IMR-90 (cell line): ENCODE results near the gene LCA5L. TPM values are rescaled to one million over a fixed set of nuclear protein-coding genes. Genes with fewer than 3 reads are reported as not detected.

Source experiments
- ATAC-seq: fragments of 200-7000 bp; cut with Tn5 transposase; 2 replicates; pipeline ENCODE4 v1.9.1; 2020; ENCODE audit warnings: low read depth, mild to moderate bottlenecking, moderate library complexity
- BruUV-seq: library from RNA; stranded (reverse); fragments of 400-500 nt; replicated peaks from 2 replicates; lab custom pipeline; 2021; lab: Mats Ljungman, UMichigan
- CTCF ChIA-PET: fragments of 300-600 bp; formaldehyde crosslinking; extraction: SDS; loops from one replicate; lab custom pipeline; 2021; ENCODE audit warnings: antibody characterized with exemption; lab: Yijun Ruan, JAX
- POLR2A ChIA-PET: fragments of 300-600 bp; sonication (Branson Sonifier 250); formaldehyde crosslinking; loops from one replicate; lab custom pipeline; 2022; ENCODE audit warnings: antibody characterized with exemption; ENCODE audit not compliant: unreplicated experiment; lab: Charles Lee
- DNase-seq: peaks from one replicate; pipeline ENCODE4 v3.0.0; 2013
- H2AFZ ChIP-seq: replicated peaks from 2 replicates; pipeline ENCODE3; 2013; ENCODE audit warnings: low read length, mild to moderate bottlenecking; ENCODE audit not compliant: poor library complexity
- H2AK5ac ChIP-seq: 2 replicates; pipeline ENCODE4 v1.6.1; 2013; ENCODE audit warnings: low read depth, low read length, inconsistent platforms
- H2AK9ac ChIP-seq: replicated peaks from 2 replicates; pipeline ENCODE3; 2013; ENCODE audit warnings: mild to moderate bottlenecking, low read depth, low read length, moderate library complexity; ENCODE audit not compliant: poor library complexity
- H2BK120ac ChIP-seq: 2 replicates; pipeline ENCODE4 v1.6.1; 2013; ENCODE audit warnings: low read depth, low read length, inconsistent platforms
- H2BK15ac ChIP-seq: 3 replicates; pipeline ENCODE4 v1.6.1; 2013; ENCODE audit warnings: low read depth, low read length, inconsistent platforms
- H2BK20ac ChIP-seq: 2 replicates; pipeline ENCODE4 v1.6.1; 2013; ENCODE audit warnings: low read depth, mild to moderate bottlenecking, inconsistent platforms, low read length, moderate library complexity
- H2BK5ac ChIP-seq: 2 replicates; pipeline ENCODE4 v1.6.1; 2013; ENCODE audit warnings: mild to moderate bottlenecking, low read depth, low read length, inconsistent platforms; ENCODE audit not compliant: poor library complexity, severe bottlenecking
- H3K14ac ChIP-seq: replicated peaks from 2 replicates; pipeline ENCODE4 v1.6.1; 2013; ENCODE audit warnings: low read depth, low read length, inconsistent platforms
- H3K18ac ChIP-seq: 2 replicates; pipeline ENCODE4 v1.6.1; 2013; ENCODE audit warnings: low read depth, low read length, control low read depth
- H3K23ac ChIP-seq: 2 replicates; pipeline ENCODE4 v1.6.1; 2013; ENCODE audit warnings: low read depth, low read length, inconsistent platforms
- H3K27ac ChIP-seq: 2 replicates; pipeline ENCODE4 v1.5.1; 2013; ENCODE audit warnings: mild to moderate bottlenecking, control low read depth, low read length; ENCODE audit not compliant: insufficient read depth
- H3K27me3 ChIP-seq: 2 replicates; pipeline ENCODE4 v1.6.1; 2013; ENCODE audit warnings: low read length; ENCODE audit not compliant: control insufficient read depth, insufficient read depth
- H3K36me3 ChIP-seq: 2 replicates; pipeline ENCODE4 v1.6.1; 2013; ENCODE audit warnings: low read length, mixed read lengths; ENCODE audit not compliant: control insufficient read depth, insufficient read depth
- H3K4ac ChIP-seq: 2 replicates; pipeline ENCODE4 v1.6.1; 2013; ENCODE audit warnings: low read depth, low read length, inconsistent platforms
- H3K4me1 ChIP-seq: 2 replicates; pipeline ENCODE4 v1.6.1; 2013; ENCODE audit warnings: low read length, mixed read lengths; ENCODE audit not compliant: control insufficient read depth, insufficient read depth
- H3K4me2 ChIP-seq: 2 replicates; pipeline ENCODE4 v1.6.1; 2013; ENCODE audit warnings: low read depth, mild to moderate bottlenecking, control low read depth, low read length, moderate library complexity
- H3K4me3 ChIP-seq: 2 replicates; pipeline ENCODE4 v1.5.1; 2013; ENCODE audit warnings: low read depth, mild to moderate bottlenecking, control low read depth, low read length, moderate library complexity; ENCODE audit not compliant: insufficient read depth
- H3K56ac ChIP-seq: 2 replicates; pipeline ENCODE4 v1.6.1; 2013; ENCODE audit warnings: low read length, inconsistent platforms; ENCODE audit not compliant: insufficient read depth; ENCODE audit errors: extremely low read depth
- H3K79me1 ChIP-seq, 2 experiments: 2 replicates each; pipeline ENCODE4 v1.6.1; 2013; ENCODE audit warnings: low read length in 2 of 2, inconsistent platforms in 1 of 2, low read depth in 1 of 2
- H3K9ac ChIP-seq: 2 replicates; pipeline ENCODE4 v1.6.1; 2013; ENCODE audit warnings: low read depth, low read length, control low read depth
- H3K9me1 ChIP-seq: 2 replicates; pipeline ENCODE4 v1.6.1; 2013; ENCODE audit warnings: low read length, inconsistent platforms; ENCODE audit not compliant: insufficient read depth
- H3K9me3 ChIP-seq: 2 replicates; pipeline ENCODE4 v1.6.1; 2013; ENCODE audit warnings: low read length; ENCODE audit not compliant: control insufficient read depth, insufficient read depth
- H4K20me1 ChIP-seq: 2 replicates; pipeline ENCODE4 v1.6.1; 2013; ENCODE audit warnings: low read length, inconsistent platforms; ENCODE audit not compliant: insufficient read depth
- H4K5ac ChIP-seq: 2 replicates; pipeline ENCODE4 v1.6.1; 2013; ENCODE audit warnings: mild to moderate bottlenecking, low read depth, low read length, control low read depth
- H4K8ac ChIP-seq, 2 experiments: 2 replicates each; pipeline ENCODE4 v1.6.1; 2013; ENCODE audit warnings: low read depth in 2 of 2, low read length in 2 of 2, control low read depth in 1 of 2, inconsistent platforms in 1 of 2
- H4K91ac ChIP-seq: 2 replicates; pipeline ENCODE4 v1.6.1; 2013; ENCODE audit warnings: low read depth, low read length, inconsistent platforms; ENCODE audit not compliant: insufficient read depth
- BHLHE40 ChIP-seq: fragments of 150-350 bp; IDR thresholded peaks from 2 replicates; pipeline ENCODE4 v1.6.1; 2016; ENCODE audit warnings: mild to moderate bottlenecking, low read depth, low read length
- CEBPB ChIP-seq: IDR thresholded peaks from 2 replicates; pipeline ENCODE4 v1.6.1; 2012; ENCODE audit warnings: low read depth, low read length, improper control_type of control experiment
- MAZ ChIP-seq: IDR thresholded peaks from 2 replicates; pipeline ENCODE4 v1.6.1; 2012; ENCODE audit warnings: low read depth, mild to moderate bottlenecking, low read length, improper control_type of control experiment, moderate library complexity, borderline replicate concordance
- SMC3 ChIP-seq: fragments of 150-350 bp; IDR thresholded peaks from 2 replicates; pipeline ENCODE4 v1.6.1; 2016; ENCODE audit warnings: low read depth, mild to moderate bottlenecking, antibody characterized with exemption, low read length, moderate library complexity
- WGBS, 2 experiments: methylation state at CpG; one replicate each; pipeline versions ENCODE4 v1.1.5 to v1.1.7; 2013; ENCODE audit warnings: missing lambda C conversion rate in 2 of 2; ENCODE audit not compliant: insufficient read length in 1 of 2; ENCODE audit errors: extremely low coverage in 2 of 2; 5-methylcytosine and 5-hydroxymethylcytosine counted together
- dilution Hi-C: fragments of 300-500 bp; cut with HindIII; formaldehyde crosslinking; loops from one replicate; pipeline ENCODE4 v1.14.3; 2018; ENCODE audit warnings: low sequenced_read_pairs; ENCODE audit not compliant: unreplicated experiment
- in situ Hi-C: fragments of 300-500 bp; cut with MboI; formaldehyde crosslinking; loops from 3 replicates; pipeline ENCODE4 v1.14.3; 2019; ENCODE audit warnings: low sequenced_read_pairs, inconsistent platforms, mixed read lengths
- intact Hi-C: fragments of 100-400 bp; cut with micrococcal nuclease; formaldehyde crosslinking; loops from 2 replicates; pipeline ENCODE4 v1.10.0; 2022
- polyA plus RNA-seq, 3 experiments: library from polyadenylated mRNA; depleted of rRNA; stranded (reverse); fragments of >200 nt; gene quantifications; 2 replicates each; pipeline ENCODE4 v1.2.3, GENCODE V29; 2012; ENCODE audit warnings: low replicate concordance in 1 of 3
- total RNA-seq: library from RNA; depleted of rRNA; stranded (reverse); fragments of >200 nt; gene quantifications from 2 replicates; pipeline ENCODE4 v1.2.3, GENCODE V29; 2012
- TF ChIP-seq, protein P1 (sequence below): conservative IDR thresholded peaks from 2 replicates; pipeline ENCODE4 v1.5.1; 2012; ENCODE audit warnings: mild to moderate bottlenecking, low read depth, low read length, improper control_type of control experiment
- TF ChIP-seq, protein P2 (sequence below): fragments of 150-350 bp; IDR thresholded peaks from 2 replicates; pipeline ENCODE4 v1.6.1; 2016; ENCODE audit warnings: low read depth, mild to moderate bottlenecking, low read length, moderate library complexity, borderline replicate concordance

LCA5L gene
- total and polyA plus RNA-seq, 2 of the 4 experiments (the other 2 are of a cell fraction): 0.18 to 0.26 TPM

DNA sequence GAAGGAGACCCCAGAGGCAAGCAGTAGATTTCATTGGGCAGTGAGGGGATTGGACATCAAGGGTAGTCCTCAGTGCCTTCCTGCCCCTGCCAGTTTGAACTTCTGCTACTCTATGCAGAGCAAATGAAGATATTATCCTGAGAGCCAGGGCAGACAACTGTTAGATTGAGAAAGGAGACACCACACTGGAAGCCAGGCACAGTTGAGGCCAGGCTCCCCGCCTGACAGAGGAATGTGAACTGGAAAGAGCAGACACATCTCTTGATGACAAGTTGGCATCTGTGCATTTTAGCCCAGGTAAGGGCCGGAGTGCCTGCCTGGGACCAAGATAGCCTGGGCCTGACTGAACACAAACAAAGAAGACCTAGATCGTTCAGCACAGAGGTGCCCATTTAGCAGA is 22.2 kb upstream of the LCA5L start:
- in situ Hi-C loops: no loop called here
- Histone ChIP-seq H3K36me3 (no peaks in the 10 kb centered on the region), H2BK120ac (no peak overlapping the region), H3K27ac (no peak overlapping the region), H2AK9ac (no peak overlapping the region), H2BK15ac (no peak overlapping the region), H3K23ac (no peak overlapping the region), H2AK5ac (no peak overlapping the region), H3K4me1 (no peaks in the 10 kb centered on the region), H4K20me1 (no peaks in the 10 kb centered on the region), H3K9me3 (no peaks in the 10 kb centered on the region), H4K91ac (no peak overlapping the region), H3K14ac (no peak overlapping the region), H2AFZ (no peak overlapping the region), H2BK20ac (no peak overlapping the region), H2BK5ac (no peak overlapping the region), H3K56ac (no peak overlapping the region), H4K8ac (no peak overlapping the region), H3K18ac (no peak overlapping the region), H3K4ac (no peak overlapping the region), H3K9me1 (no peaks in the 10 kb centered on the region), H3K4me3 (no peak overlapping the region), H3K79me1 (no peaks in the 10 kb centered on the region), H3K4me2 (no peak overlapping the region), H3K9ac (no peak overlapping the region), H4K5ac (no peak overlapping the region), H3K27me3 (no peaks in the 10 kb centered on the region)
- DNase-seq (no peak), ATAC-seq (no peak)
- no peak for TF ChIP-seq CEBPB
- no peak for TF ChIP-seq BHLHE40
- no peak for TF ChIP-seq MAZ
- TF ChIP-seq SMC3: no peak
- TF ChIP-seq, protein P1, sequence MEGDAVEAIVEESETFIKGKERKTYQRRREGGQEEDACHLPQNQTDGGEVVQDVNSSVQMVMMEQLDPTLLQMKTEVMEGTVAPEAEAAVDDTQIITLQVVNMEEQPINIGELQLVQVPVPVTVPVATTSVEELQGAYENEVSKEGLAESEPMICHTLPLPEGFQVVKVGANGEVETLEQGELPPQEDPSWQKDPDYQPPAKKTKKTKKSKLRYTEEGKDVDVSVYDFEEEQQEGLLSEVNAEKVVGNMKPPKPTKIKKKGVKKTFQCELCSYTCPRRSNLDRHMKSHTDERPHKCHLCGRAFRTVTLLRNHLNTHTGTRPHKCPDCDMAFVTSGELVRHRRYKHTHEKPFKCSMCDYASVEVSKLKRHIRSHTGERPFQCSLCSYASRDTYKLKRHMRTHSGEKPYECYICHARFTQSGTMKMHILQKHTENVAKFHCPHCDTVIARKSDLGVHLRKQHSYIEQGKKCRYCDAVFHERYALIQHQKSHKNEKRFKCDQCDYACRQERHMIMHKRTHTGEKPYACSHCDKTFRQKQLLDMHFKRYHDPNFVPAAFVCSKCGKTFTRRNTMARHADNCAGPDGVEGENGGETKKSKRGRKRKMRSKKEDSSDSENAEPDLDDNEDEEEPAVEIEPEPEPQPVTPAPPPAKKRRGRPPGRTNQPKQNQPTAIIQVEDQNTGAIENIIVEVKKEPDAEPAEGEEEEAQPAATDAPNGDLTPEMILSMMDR: no peak
- TF ChIP-seq, protein P2, sequence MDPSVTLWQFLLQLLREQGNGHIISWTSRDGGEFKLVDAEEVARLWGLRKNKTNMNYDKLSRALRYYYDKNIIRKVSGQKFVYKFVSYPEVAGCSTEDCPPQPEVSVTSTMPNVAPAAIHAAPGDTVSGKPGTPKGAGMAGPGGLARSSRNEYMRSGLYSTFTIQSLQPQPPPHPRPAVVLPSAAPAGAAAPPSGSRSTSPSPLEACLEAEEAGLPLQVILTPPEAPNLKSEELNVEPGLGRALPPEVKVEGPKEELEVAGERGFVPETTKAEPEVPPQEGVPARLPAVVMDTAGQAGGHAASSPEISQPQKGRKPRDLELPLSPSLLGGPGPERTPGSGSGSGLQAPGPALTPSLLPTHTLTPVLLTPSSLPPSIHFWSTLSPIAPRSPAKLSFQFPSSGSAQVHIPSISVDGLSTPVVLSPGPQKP: no peak
- dilution Hi-C loops: no loop called here
- no TSS peak for BruUV-seq
- WGBS, 2 experiments: 80% methylated on average over 1 of the region's 3 CpGs; no CpG with 5 or more reads in 1 of the 2 experiments
- POLR2A ChIA-PET: no interaction called here
- intact Hi-C loops: no loop called here
- CTCF ChIA-PET: no interaction called here
